GM18951 (cell line): ENCODE results near the gene C6.
"Not testable (repeated sequence)": the region's sequence is repeated elsewhere in the genome, so short reads cannot be mapped to it uniquely, and the experiment has no call there.

Experiments
- POLR2A ChIP-seq: IDR thresholded peaks from 4 replicates; pipeline ENCODE4 v1.6.1; 2011; ENCODE audit warnings: mild to moderate bottlenecking; ENCODE audit not compliant: insufficient read length, insufficient read depth; ENCODE audit errors: extremely low read depth
- in situ Hi-C: fragments of 300-500 bp; cut with MboI; formaldehyde crosslinking; loops from one replicate; pipeline ENCODE4 v1.12.0; 2022; ENCODE audit warnings: low sequenced_read_pairs, mixed read lengths, inconsistent platforms; ENCODE audit not compliant: unreplicated experiment

The C6 gene

DNA sequence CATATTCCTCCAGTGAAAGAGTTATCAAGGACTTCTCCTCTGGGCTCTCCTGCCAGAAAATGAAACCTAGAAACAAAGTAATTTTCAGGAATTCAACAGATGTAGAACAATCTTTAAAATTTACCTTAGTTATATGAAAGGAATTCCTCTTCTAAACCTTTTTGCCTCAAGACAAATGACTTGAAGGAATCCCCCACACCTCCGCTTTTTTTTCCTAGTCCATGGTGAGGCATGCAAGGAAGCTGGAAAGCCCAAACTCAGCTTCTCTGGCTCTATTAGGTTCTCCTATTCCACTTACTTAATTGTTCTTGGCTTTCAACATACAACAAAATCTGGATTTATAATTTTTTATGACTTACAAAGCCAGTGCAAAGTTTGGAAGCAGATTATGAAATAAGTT, 27.2 kb downstream of the C6 start:
- no peak for TF ChIP-seq POLR2A
- in situ Hi-C loops, result no loop called here

DNA sequence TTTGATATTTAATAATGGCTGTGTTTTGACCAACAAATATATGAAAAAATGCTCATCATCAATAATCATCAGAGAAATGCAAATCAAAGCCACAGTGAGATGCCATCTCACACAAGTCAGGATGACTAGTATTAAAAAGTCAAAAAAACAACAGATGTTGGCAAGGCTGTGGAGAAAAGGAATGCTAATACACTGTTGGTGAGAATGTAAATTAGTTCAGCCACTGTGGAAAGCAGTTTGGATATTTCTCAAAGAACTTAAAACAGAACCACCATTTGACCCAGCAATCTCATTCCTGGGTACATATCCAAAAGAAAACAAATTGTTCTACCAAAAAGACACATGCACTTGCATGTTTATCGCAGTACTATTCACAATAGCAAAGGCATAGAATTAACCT, 30.0 kb downstream of the C6 start:
- in situ Hi-C loops, result not testable (repeated sequence)

DNA sequence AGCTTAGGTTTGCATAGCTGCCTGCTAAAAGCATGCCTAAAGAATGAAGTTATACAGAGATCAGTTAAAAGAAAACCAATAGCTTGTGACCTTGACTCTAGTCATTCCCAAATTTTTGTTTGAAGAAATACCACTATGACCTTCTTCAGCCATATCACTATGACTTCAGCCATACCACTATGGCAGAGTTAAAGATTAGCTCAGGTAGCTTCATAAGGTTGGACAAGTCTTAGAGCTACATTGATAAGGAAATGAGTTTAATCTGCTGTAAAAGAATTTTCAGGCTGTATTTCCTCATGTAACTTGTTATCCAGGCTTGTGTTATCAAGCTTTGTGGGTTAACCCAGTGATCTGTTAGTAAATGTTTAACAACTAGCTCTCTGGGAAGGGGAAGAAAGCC, 30.7 kb downstream of the C6 start:
- no peak for TF ChIP-seq POLR2A
- in situ Hi-C loops, result no loop called here

DNA sequence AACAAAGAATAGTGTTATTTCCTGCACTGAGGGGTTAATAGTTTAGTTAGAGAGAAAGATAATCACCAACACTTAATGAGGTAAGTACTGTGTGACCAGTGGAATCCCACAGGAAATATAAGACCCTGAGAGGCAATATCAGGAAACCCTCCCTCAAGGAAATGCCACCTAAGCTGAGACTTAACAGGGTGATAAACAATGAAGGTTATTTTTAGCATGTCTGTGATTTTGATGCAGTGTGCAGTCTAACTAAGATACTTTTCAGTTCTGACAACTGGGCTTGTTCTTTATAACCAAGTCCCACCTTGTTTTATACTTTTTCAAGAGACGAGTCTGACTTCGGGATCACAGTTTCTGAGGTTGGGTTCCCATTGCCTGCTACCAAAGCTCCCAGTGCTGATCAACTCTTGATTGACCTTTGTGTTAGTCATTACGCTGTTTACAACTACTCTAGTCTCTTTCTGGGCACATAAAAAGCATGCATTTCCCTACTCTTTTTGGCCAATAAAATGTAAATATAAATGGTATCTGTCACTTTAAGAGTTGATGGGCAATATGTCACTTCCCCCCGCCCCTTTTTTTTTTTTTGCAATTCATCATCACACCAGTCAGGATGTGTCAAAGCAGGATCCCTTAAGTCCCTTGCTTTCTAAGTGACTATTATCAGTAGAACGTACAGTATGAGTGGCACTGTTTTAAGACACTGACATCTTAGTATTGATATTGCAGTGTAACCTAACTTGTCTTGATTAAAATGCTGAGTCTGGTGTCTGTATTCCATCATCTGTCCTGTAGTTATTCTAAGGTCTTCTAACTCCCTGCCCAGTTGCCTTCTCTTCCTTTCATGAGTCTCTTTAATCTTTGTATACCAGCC, 31.4 kb downstream of the C6 start:
- TF ChIP-seq POLR2A, result no peak
- in situ Hi-C loops, result no loop called here

DNA sequence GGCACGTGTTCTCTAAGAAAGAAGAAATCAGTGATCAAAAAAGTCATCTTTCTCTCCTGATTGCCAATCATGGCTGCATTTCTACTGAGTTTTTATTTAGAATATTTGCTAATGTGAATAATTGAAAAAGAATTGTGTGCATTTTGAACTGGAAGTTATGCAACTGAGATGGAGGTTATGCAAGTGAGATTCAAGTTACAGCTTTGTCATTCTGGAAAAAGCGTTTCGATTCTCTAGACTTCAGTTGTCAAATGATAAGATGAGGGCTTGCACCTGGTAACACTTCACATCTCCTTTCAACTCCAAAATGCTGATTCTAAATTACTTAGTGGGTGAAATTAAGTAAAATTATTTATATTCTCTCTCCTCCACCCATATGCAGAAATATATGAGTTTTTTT, 36.4 kb downstream of the C6 start:
- in situ Hi-C loops, result no loop called here
- TF ChIP-seq POLR2A, result no peak

DNA sequence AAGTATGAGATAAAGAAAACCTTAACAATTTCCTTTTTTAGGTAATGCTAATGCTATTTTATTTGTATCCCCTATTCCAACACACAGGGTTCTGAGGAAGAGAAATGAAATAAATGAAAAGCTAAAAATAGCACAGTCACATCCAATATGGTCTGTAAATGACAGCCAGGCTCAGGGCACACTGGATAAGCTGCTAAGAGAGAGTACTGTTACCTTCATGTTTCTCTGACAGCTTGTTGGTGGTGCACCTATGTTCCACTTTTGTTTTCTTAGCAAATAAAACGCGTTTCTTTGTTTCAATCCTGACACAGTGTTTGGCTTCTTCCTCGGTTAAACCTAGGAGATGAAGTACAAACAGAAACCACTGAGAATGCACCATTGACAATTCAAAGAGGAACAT, 41.3 kb downstream of the C6 start:
- TF ChIP-seq POLR2A, result no peak
- in situ Hi-C loops, result no loop called here

DNA sequence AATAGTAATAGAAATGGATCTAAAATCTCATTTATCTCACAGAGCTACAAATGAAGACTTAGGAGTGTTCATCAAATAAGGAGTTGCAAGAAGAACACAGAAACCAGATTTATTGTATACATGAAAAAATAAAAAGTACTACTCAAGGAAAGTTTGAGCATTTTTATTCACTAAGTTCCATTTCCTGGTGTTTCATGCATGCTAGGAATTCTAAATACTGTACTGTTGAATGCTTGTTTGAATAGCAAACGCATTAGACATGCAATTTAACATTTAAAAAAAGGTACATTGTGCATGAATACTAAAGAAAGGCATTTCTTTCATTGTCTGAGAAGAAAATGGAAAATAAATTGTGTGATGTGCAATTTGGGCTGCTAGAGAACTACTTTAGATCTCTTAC, 52.1 kb downstream of the C6 start:
- in situ Hi-C loops, result no loop called here
- TF ChIP-seq POLR2A, result no peak

DNA sequence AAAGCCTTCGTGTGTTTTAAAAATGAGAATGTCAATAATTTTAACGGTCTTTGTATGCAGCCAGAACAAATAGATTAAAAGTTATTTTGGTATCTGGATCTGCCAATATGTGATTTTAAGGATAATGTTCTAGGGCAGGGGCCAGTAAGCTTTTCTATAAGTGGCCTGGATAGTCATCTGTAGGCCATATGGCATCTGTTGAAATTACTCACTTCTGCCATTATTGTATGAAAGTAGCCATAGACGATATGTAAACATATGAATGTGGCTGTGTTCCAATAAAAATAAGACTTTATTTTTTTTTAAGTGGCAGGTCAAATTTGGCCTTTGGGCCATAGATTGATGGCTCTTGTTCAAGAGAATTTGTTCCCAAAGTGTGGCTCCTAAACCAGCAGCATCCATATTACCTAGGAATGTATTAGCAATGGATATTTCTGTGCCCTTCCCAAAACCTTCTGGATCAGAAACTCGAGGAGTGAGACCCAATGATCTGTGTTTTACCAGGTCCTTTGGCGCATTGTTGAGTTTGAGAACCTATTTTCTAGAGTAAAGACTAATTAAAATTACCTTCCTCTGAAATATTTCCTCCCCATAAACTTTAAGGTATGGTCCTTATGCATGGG, 55.9 kb downstream of the C6 start:
- in situ Hi-C loops, result no loop called here
- no peak for TF ChIP-seq POLR2A

DNA sequence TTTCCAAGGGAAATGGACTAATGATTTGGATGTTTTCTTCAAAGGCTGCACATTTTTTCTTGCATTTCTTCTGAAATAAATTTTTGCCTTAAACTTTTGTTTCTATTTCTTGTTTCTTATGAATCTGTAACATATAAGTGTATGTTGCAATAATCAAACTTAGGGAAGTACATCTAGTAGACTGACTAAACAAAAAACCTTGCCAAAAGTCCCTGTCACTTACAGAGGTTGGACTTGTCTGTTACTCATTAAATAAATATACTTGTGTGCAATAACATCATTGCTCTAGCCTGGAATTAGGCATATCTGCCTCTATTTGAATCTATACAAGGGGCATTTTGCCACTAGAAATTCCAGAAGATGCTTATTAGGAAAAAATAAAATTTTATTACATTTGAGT, 56.6 kb downstream of the C6 start:
- in situ Hi-C loops, result no loop called here
- TF ChIP-seq POLR2A, result no peak

DNA sequence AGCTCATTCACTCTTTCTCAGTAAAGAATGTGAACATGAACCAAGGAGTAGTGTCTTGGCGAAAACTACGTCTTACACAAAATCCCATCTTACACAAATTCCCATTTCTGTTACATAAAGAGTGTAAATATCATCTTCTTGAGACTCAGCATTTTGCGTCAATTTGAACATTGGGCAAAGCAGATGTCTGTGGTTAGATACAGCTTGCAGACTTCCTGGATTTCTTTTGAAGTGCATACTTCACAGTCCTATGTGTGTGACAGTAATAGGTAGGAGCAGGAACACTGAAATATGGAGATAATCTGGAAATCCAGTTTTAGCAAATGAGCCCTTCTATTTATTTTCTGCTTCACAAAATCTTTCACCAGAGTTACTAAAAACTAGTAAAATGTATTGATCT, 58.8 kb downstream of the C6 start:
- in situ Hi-C loops, result no loop called here
- no peak for TF ChIP-seq POLR2A

DNA sequence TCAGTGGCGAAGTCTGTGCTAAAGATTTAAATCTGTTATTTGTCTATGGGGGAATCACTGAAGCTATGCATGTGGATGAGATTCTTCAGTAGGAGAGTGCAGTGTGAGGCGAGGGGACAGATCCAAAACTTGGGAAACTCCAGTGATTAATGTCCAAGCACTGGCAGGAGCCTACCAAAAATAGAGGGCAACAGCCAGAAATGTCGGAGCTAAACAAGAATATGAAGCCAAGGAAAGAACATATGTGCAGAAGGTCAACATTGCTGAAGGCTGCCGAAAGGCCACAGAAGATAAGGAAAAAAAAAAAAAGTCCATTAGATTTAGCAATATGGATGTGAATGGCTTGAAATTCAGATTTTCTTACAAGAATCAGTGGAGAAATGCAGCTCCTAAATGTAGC, 61.8 kb downstream of the C6 start:
- in situ Hi-C loops, result no loop called here

DNA sequence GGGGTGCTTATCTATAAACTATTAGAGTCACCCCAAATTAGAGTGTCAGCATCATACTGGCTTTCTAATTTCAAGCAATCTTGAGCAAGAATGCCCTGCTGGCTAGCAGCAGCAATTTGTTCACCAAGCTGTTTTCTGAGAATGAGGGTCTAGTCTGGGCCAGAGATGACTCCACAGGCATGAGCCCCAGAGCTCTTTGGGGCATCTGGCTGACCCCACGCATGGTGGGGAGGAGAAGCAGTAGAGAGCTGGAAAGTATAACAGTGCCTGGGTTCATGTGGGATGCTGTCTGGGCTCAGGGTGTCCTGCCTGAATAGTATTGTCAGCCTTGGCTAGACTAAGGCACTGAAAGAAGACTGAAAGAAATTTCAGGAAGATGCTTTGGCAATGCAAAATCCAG, 64.9 kb downstream of the C6 start:
- in situ Hi-C loops, result no loop called here
- TF ChIP-seq POLR2A, result no peak

More for the DNA sequence above, 61.8 kb downstream of the C6 start:
- no peak for TF ChIP-seq POLR2A

DNA sequence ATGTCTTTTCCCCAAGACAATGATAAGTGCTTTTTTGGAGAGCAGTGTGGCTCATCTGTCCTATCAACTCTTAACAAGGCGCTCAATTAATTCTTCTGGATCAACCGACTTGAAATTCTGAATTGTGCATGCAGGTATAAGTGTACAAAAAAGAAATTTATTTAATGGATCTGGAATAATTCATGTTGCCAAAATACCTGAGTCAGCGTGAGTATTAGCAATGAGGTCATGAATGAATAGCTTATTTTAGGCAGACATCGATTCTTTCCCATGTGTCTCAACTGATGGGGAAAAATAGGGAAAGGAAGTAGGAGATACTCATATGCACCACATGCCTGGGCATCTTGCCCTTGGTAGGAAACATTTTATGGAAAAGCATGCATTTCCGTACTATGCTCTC, 68.0 kb downstream of the C6 start:
- in situ Hi-C loops, result no loop called here
- no peak for TF ChIP-seq POLR2A

DNA sequence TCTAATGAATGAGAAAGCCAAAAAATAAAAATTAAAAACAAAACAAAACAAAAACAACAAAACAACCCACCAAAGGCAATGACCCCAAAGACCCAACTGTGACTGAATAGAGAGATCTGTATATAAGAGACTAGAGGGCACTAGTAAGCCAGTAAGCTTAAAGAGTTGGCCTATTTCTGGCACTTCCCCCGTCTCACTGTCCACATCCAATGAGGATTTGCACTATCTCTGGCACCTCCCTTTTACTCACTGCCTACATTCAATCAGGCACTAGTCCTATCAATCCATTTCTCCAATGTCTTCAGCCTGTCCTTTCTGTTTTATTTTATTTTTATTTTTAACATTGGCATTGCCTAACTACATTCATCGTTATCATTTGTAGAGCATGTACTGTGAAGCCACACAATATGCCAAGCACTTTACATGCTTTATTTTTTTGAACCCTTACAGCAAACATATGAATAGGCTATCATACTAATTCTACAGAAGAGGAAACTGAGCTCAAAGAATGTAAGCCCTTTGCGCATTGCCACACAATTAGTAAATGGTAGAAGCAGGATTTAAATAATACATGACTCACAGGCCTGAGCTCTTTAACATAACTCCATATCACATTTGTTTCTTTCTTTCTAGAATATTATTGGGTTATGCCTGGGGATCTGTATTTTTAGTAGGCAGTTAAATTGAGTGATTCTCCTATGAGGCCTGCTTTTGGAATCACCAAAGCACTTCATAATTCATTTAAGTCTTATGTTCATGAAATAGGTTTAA, 70.0 kb downstream of the C6 start:
- no peak for TF ChIP-seq POLR2A
- in situ Hi-C loops, result no loop called here
